GM19467 (cell line): ENCODE measurements around the gene PTGR2.
"Not testable (repeated sequence)": the region's sequence is repeated elsewhere in the genome, so short reads cannot be mapped to it uniquely, and the experiment has no call there.

ENCODE experiments used
- ATAC-seq: cut with Tn5 transposase; IDR thresholded peaks from one replicate; pipeline ENCODE4 v1.9.1; 2021; ENCODE audit warnings: mild to moderate bottlenecking, moderate library complexity; ENCODE audit not compliant: unreplicated experiment

PTGR2 gene

DNA sequence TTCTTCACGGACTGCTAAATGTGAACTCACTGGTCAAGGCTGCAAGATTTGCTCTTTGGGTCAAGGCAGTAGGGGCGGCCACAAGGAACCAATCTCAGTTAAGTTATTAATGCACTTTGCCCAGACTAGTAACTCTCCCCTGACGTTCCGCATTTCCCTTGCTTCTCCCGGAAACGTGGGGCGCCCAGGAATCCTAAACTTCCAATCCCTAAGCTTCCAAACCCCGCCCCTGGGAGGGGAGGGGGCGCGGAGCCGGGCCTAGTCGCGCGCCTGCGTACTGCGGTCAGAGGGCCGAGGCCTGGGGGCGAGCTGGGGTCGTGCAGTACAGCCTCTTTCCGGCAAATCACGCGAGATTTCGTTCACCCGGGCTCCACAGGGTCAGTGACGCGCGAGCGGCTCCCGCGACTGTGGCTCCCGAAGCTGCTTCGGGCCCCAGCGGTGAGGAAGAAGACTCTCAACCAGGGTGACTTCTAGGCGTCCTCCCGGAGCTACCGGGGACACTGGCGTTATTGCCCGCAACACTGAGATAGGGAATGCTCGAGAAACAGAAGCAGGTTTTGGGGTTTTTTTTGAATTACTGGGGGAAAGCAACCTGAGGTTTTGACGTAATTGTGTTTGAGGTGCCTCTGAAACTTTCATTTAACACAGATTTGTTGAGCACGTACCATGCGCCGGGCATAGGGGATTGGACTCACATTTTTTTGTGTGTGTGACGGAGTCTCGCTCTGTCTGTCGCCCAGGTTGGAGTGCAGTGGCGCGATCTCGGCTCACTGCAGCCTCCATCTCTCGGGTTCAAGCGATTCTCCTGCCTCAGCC lies at the start of gene PTGR2:
Gene PTGR2, plus strand, starts transcription at position 265 of the 816 bp plus-strand sequence. CDS start 7,032 bp downstream, outside the sequence.
- ATAC-seq = peak; percentile 81

DNA sequence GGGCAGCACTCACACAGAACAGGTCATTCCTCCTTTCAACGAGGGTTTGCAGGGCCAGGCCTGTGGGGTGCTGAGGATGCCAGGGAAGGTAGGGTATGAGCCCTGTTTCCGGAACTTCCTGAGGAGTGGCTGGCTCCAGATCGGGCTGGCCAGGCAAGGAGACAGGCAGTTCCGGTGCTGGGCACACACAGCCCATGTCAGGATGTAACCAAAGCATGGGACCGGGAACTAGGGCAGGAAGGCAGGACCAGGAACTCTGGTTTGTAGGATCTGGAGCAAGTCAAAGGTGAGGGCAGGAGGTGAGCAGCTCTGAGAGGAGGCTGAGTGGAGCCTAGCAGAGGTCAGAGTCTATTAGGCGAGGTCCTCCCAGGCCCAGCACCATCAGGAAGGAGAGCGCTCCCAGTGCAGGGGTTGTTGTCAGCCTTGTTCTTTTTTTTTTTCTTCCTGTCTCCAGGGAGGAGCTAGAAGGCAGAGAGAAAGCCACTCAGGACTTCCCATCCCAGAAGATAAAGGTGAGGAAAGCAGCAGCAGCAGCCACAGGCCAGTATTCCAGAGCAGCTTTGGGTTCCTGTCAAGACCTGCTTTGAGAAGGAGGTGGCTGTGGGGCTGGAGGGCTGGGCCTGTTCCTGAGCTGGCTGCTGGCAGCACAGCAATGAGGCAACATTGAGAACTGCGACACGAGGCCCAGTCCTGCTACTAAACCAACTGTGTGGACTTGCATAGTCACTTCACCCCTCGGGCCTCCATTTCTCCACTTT lies 49.0 kb upstream of the PTGR2 start:
- no peak for ATAC-seq

DNA sequence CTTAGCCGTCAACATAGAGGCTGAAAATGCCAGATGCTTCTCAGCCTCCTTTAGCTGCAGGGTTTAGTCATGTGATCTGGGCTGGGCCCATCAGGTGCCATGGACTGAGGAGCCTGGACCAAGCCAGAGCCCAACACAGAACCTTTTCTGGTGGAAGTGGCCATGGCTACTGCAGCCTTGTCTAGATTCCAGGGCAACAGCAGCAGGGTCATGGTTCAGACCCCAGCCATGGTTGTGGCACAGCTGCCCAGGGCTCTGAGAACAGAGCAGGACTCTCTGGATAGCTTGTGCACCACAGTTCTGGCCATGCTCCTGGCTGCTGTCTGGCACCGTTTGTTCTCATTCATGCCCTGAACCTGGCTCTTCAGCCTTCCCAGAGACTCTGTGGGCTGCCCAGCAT lies 47.0 kb upstream of the PTGR2 start:
- ATAC-seq = no peak

DNA sequence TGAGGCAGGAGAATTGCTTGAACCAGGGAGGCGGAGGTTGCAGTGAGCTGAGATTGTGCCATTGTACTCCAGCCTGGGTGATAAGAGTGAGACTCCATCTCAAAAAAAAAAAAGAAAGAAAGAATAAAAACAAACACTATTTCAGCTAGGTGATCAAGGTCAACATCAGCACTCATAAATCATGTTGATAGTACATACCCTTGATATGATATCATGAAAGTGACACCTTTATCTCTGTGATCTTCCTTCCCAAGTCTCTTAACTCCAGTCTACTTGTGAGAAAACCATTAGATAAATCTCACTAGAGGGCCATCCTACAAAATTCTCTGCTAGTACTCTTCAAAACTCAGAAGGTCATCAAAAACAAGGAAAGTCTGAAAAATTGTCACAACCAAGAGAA lies 44.2 kb upstream of the PTGR2 start:
- no peak for ATAC-seq

DNA sequence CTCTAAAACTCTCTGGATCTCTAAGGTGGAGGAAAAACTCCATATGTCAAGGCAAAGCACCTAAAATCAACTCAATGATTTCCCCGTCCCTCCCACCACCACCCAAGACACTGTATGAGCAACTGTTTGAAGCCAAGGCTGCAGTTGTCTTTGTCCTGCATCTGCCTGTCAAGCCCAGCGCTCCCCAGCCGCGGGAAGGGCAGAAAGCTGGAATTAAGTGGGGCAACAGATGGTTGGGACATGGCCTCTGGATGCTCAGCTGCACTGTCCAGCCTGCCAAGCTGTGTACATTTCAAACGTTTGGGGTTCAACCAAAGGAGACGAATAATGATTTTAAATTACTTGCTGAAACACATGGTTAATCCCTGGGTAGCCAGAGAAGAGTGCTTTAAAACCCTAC lies 42.2 kb upstream of the PTGR2 start:
- no peak for ATAC-seq

DNA sequence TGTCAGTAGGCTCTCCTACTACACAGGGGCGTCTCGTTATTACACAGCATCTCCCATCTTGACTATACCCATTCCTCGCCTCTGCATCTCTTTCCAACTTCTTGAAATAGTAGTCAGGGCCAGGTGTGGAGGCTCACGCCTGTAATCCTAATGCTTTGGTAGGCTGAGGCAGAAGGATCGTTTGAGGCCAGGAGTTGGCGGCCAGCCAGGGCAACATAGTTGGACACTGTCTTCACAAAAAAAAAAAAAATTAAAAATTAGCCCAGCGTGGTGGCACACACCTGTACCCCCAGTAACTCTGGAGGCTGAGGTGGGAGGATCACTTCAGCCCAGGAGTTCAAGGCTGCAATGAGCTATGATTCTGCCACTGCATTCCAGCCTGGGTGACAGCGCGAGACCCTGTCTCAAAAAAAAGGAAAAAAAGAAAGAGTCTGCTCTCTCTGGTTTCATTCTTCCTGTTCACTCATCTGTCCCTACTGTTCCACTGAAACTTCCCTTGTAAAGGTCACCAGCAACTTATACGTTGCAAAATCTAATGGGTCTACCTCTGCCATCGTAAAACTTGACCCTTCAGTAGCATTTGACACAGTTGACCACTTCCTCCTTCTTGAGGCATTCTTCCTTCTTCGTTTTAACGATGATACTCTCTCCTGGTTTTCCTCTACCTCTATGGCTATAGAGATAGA lies 41.0 kb upstream of the PTGR2 start:
- ATAC-seq = no peak

DNA sequence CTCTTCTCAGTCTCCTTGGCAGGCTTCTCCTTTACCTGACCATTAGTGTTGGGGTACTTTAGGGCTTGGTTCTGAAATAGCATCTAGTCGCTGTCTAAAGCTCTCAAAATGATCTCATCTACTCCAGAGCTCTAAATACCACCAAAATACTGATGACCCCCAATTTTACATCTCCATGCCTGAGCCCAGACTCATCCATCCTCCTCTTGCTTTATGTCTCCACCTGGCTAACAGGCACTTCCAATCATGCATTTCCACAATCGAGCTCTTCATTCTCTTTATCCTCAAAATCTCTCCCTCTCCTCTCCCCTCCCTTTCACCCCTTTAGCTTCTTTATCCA lies 40.5 kb upstream of the PTGR2 start:
- no peak for ATAC-seq

DNA sequence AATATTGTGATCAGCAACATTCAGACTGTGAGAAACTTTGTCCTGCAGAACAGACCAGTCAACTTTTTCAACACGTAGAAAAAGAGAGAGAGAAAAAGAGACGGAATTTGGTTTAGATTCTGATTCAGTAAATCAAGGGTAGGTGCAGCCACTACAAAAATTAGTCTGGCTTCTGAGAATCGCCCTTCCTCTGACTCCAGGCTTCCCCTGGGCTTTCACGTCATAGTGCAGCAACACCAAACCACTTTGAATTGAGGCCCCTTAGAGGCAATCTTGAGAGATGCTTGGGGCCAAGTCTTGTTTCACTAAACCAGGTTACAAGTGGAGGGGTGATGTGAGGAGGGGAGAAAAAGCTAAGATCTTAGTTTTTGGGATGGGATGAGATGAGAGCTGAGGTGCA lies 37.5 kb upstream of the PTGR2 start:
- no peak for ATAC-seq

DNA sequence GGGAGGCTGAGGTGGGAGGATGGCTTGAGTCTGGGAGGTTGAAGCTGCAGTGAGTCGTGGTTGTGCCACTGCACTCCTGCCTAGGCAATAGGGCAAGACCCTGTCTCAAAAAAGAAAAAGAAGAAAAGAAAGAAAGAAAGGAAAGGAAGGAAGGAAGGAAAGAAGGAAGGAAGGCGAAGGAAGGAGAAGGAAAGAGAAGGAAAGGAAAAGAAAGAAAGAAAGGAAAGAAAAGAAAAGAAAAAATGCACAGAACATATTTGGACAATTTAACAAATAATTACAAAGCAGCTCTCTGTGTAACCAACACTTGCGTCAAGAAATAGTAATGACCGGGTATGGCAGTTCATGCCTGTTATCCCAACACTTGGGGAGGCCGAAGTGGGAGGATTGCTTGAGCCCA lies 35.8 kb upstream of the PTGR2 start:
- no peak for ATAC-seq

DNA sequence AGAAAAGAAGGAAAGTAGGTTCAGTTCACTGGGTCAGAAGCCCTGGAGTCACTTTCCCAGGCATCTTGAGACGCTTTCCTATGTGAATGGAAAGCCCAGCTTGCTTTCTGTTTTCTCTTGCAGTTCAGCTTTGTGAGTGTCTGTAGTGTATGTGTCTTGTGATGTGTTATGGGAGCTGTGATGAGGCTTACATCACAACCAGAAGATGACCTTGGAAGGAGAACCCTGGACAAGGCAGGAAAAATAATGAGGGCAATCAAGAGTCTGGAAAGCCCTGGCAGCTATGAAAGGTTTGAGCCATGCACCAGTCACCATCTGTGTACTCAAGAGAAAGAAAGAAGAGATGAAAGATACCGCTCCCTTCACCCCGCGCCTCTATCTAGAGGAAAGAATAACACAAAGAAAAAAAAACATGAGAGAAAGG lies 35.2 kb upstream of the PTGR2 start:
- no peak for ATAC-seq

DNA sequence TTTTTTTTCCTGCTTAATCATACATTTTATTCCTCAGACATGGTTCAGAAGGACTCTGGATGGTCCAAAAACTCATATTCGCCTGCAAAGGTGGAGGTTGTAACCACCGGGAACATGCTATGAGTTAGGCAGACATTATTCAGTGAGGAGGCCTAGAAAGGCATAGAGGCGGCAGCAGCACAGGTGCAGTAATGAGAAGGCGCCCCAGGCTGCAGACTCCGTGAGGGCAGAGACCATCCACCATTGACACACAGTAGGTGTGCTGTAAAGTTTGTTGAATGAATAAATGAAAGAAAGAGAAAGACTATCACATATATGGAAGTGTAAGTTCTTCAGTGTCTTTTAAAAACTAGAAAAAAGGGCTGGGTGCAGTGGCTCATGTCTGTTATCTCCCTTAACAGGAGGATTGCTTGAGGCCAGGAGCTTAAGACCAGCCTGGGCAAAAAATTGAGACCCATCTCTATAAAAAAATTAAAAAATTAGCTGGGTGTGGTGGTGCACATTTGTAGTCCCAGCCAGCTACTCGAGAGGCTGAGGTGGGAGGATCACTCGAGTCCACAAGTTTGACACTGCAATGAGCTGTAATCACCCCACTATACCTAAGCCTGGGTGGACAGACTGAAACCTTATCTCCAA lies 34.5 kb upstream of the PTGR2 start:
- no peak for ATAC-seq

DNA sequence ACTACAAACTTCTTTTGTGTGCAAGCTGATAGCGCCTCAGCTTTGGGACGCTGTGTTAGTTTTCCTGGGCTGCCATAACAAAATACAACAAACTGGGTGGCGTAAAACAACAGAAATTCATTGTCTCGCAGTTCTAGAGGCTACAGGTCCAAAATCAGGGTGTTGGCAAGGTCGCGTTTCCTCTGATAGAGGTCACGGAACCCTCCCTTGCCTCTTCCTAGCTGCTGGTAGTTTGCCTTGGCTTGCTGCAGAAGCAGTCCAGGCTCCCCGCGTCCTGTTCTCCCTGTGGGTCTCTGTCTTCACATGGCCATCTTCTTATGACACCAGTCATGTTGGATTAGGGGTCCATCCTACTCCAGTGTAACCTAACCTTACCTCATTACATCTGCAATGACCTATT lies 32.8 kb upstream of the PTGR2 start:
- ATAC-seq = no peak

DNA sequence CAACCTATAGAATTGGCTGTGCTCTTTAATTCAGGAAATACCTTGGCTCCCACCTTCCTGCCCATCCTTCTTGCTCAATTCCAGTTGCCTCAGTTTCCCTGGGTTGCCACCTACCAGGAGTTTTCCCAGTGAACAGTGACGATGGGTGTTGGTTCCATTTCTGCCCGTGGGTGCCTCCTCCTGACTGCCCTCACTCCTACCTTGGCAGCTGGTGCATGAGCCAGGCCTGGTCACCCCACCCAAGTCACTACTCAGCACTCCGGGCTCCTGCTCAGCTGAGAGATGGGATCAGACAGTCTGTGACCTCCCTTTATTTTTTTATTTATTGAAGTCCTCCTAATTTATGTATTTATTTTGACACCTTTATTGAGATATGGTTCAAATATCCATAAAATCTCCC lies 31.0 kb upstream of the PTGR2 start:
- no peak for ATAC-seq

DNA sequence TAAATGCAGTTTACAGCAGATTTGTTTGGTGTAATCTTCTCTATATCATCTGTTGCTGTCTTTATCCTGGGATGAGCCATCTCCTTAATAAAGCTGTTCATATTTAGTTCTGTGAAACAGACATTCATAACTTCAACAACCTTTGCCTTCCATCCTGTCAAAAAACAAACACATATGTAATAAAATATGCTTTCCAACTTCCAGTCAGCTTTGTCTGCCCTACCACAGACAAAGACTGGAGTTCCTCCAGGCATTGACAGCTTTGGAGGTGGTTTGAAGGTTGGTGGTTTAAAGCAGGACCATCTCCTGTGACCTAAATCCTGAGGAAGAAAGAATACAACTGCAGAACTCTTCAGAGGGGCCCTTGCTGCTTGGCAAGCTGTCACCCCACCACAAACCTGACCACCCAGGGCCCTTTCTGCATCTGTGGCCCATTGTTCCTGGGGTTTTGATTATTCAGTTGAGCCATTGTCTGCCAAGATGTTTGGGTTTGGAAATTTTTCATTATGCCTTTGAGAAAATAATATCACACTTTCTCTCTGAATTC lies 28.2 kb upstream of the PTGR2 start:
- ATAC-seq = no peak

DNA sequence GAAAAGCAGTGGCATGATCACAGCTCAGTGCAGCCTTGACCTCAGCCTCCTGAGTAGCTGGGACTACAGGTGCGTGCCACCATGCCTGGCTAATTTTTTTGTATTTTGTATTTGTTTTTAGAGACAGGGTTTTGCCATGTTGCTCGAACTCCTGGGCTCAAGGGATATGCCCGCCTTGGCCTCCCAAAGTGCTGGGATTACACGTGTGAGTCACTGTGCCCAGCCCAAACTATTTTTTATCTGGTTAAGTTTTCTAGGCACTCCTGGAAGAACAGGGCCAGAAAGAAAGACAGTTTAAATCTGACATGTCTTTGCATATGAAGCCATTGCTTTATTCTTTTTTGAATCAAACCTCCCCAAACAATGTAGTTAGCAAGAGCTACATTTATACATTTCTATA lies 27.5 kb upstream of the PTGR2 start:
- no peak for ATAC-seq

DNA sequence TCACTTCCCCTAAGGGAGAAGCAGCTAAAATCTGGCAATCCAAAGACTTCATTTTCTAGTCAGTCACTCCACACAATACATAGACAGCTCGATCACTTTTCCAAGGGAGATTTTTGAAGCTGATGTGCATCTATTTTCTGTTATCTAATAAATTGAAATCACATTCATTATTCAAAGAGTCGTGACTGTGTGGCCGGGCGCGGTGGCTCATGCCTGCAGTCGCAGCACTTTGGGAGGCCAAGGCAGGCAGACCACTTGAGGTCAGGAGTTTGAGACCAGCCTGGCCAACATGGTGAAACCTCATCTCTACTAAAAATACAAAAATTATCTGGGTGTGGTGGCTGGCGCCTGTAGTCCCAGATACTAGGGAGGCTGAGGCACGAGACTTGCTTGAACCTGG lies 27.1 kb upstream of the PTGR2 start:
- ATAC-seq = no peak

DNA sequence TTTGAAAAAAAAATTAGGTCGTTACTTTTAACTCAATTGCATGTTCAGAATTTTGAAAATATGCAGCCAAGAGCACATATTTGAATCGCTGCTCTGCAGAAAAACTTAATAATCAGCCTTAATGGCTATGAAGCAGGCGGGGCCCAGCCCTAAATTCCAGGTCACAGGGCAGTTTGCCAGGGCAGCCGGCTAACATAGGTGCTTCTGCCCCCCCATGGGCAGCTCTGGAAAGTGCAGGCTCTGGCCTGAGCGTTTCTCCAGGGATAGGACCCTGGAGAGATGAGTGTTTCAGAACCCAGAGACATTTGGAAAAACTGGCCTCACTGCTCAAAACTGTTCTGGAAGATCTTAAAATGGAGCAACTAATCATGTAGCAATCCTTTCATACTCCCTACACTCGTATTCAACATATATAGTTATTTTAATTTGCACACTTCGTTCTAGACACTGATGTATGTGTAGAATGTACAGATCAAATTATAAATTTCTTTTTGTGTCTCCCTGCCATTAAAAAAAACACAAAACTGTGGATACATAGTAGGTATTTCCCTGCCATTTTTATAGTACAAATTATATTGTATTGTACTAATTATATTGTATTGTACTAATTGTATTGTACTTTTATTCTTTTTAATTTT lies 26.0 kb upstream of the PTGR2 start:
- no peak for ATAC-seq

DNA sequence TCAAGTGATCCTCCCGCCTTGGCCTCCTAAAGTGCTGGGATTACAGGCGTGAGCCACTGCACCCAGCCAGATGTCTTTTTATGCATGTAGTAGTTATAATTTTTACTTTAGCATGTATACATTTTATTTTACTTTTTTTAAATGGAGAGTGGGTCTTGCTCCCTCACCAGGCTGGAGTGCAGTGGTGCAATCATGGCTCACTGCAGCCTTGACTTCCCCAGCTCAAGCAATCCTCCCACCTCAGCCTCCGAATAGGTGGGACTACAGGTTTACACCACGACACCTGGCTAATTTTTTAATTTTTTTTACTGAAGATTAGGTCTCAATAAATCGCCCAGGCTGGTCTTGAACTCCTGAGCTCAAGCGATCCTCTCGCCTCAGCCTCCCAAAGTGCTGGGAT lies 24.4 kb upstream of the PTGR2 start:
- not testable (repeated sequence) for ATAC-seq

DNA sequence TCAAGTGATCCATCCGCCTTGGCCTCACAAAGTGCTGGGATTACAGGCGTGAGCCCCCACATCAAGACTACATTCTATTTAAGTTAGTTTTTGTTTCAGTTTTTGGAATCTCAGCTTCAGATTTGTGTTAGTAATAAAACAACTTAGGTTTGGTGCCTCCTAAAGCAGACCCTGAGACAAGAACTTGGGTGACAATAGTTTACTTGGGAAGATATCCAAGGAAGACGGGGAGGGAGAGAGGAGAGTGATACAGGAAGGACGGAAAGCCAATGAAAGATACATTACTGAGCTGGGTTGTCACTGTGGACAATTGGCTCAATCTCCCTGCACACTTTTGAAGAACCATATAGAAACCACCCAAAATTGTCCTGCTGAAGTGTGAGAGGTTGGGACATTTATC lies 22.6 kb upstream of the PTGR2 start:
- no peak for ATAC-seq

DNA sequence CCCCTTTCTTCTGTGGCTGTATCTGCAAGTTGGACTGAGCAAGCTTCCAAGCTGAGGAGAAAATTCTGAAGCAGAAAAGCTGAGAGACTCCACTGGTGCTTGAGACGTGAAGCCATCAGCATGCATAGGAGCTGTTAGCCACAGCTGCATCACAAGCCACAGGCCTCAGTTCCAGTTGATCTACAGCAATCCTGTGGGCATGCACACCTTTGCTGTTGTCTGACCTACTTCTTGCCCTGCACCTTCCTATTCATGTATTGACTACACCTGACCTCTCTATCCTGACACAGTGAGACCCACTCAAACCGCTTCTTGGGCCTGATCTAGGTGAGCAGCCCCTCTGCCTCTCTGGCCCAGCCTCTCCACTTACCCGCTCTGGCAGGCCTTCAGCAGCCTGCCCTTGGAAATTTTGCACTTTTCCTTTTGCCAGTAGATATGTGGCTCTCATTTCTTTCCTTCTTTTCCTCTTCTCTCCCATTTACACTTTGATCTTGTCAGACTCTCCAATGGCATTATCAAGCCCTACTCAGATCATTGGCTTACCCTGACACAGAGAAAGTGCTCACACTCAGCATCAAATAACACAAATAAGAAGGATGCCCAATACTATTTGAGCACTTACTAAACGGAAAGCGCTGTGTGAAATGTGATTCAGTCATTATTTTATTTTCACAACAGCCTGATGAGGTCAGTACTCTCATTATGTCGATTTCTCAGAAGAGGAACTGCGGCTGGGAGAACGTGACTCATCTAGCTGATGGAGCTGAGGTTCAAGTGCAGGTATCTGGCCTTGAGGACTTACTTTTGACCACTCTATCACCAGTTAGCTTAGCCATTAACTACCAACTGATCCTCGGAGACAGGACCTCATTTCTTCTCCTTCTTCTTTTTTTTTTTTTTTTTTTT lies 21.9 kb upstream of the PTGR2 start:
- ATAC-seq = no peak
